H1 (cell line): ENCODE data around the gene PCDHA1. TPM values are rescaled to one million over a fixed set of nuclear protein-coding genes. Genes with fewer than 3 reads are reported as not detected.

Experiments
- CTCF ChIA-PET: fragments of 300-600 bp; sonication (Branson Sonifier 250); formaldehyde crosslinking; loops from one replicate; lab custom pipeline; 2021; ENCODE audit not compliant: partially characterized antibody; lab: Charles Lee
- POLR2A ChIA-PET: fragments of 300-600 bp; sonication (Branson Sonifier 250); formaldehyde crosslinking; loops from one replicate; lab custom pipeline; 2021; ENCODE audit warnings: inconsistent platforms; ENCODE audit not compliant: partially characterized antibody; lab: Charles Lee
- DNase-seq, 2 experiments: peaks; one replicate each; pipeline versions ENCODE4 v3.0.0 to v3.0.0-alpha.2; 2010 to 2022; ENCODE audit warnings: low spot score in 2 of 2, low read depth in 1 of 2, mixed read lengths in 1 of 2
- FAIRE-seq: peaks from 2 replicates; lab custom pipeline; 2011; peaks lifted over from hg19 to GRCh38; lab: Jason Lieb, UNC
- H2AFZ ChIP-seq: 2 replicates; pipeline ENCODE4 v1.8.1; 2012; ENCODE audit warnings: low read length, inconsistent platforms
- H2AK5ac ChIP-seq: 2 replicates; pipeline ENCODE4 v1.6.1; 2013; ENCODE audit warnings: low read depth, low read length
- H2BK120ac ChIP-seq: replicated peaks from 2 replicates; pipeline ENCODE3; 2013; ENCODE audit warnings: low read depth, low read length, inconsistent platforms
- H2BK12ac ChIP-seq: 2 replicates; pipeline ENCODE4 v1.6.1; 2013; ENCODE audit warnings: low read depth, low read length
- H2BK15ac ChIP-seq: 2 replicates; pipeline ENCODE4 v1.6.1; 2013; ENCODE audit warnings: low read length
- H2BK20ac ChIP-seq: 2 replicates; pipeline ENCODE4 v1.6.1; 2013; ENCODE audit warnings: low read length
- H2BK5ac ChIP-seq: 2 replicates; pipeline ENCODE4 v1.6.1; 2013; ENCODE audit warnings: low read depth, low read length
- H3K14ac ChIP-seq: 2 replicates; pipeline ENCODE4 v1.6.1; 2013; ENCODE audit warnings: inconsistent platforms; ENCODE audit not compliant: insufficient read length
- H3K18ac ChIP-seq: 2 replicates; pipeline ENCODE4 v1.6.1; 2013; ENCODE audit warnings: low read length; ENCODE audit errors: extremely low read depth
- H3K23ac ChIP-seq: 2 replicates; pipeline ENCODE4 v1.6.1; 2013; ENCODE audit warnings: inconsistent platforms; ENCODE audit not compliant: insufficient read length
- H3K23me2 ChIP-seq: 2 replicates; pipeline ENCODE4 v1.6.1; 2013; ENCODE audit warnings: low read depth, low read length
- H3K27ac ChIP-seq: 2 replicates; pipeline ENCODE4 v1.6.1; 2011; ENCODE audit warnings: low read depth, low read length, inconsistent platforms
- H3K27me3 ChIP-seq, 4 experiments: replicated peaks in 1 of 4; 1 replicate in 1 of 4; 2 replicates in 3 of 4; pipeline versions ENCODE4 v1.6.1 to v1.8.1; 2011 to 2013; ENCODE audit warnings: low read length in 3 of 4, mild to moderate bottlenecking in 3 of 4, inconsistent platforms in 2 of 4, mixed read lengths in 2 of 4, moderate library complexity in 1 of 4; ENCODE audit not compliant: control insufficient read depth in 3 of 4, insufficient read depth in 3 of 4; ENCODE audit errors: extremely low read depth in 1 of 4
- H3K36me3 ChIP-seq, 4 experiments: 2 replicates each; pipeline versions ENCODE4 v1.6.1 to v1.8.1; 2011 to 2013; ENCODE audit warnings: mild to moderate bottlenecking in 4 of 4, low read length in 3 of 4, moderate library complexity in 2 of 4, control low read depth in 1 of 4, inconsistent platforms in 1 of 4; ENCODE audit not compliant: insufficient read depth in 4 of 4, control insufficient read depth in 2 of 4
- H3K4ac ChIP-seq: replicated peaks from 2 replicates; pipeline ENCODE3; 2013; ENCODE audit warnings: low read length, low read depth, mixed read lengths, inconsistent platforms; ENCODE audit not compliant: insufficient read length
- H3K4me1 ChIP-seq, 4 experiments: replicated peaks in 1 of 4; 1 replicate in 1 of 4; 2 replicates in 3 of 4; pipeline versions ENCODE4 v1.6.1 to v1.8.1; 2011 to 2013; ENCODE audit warnings: low read length in 3 of 4, inconsistent platforms in 2 of 4, mixed read lengths in 1 of 4; ENCODE audit not compliant: insufficient read depth in 4 of 4, control insufficient read depth in 3 of 4
- H3K4me2 ChIP-seq, 2 experiments: 2 replicates each; pipeline versions ENCODE4 v1.6.1 to v1.8.1; 2011 to 2013; ENCODE audit warnings: low read depth in 2 of 2, low read length in 2 of 2, control low read depth in 1 of 2, inconsistent platforms in 1 of 2, mild to moderate bottlenecking in 1 of 2; ENCODE audit not compliant: insufficient read depth in 1 of 2
- H3K4me3 ChIP-seq, 4 experiments: fragments of 200-600, 300-600 bp in 1 of 4; sonication (generic), shearing (Covaris generic), sonication (Bioruptor Twin) in 1 of 4; 2 replicates each; pipeline versions ENCODE4 v1.5.1 to v1.8.1; 2011 to 2016; ENCODE audit warnings: low read length in 4 of 4, low read depth in 3 of 4, control low read depth in 2 of 4, inconsistent platforms in 2 of 4, mild to moderate bottlenecking in 2 of 4, mixed read lengths in 1 of 4, moderate library complexity in 1 of 4; ENCODE audit not compliant: insufficient read depth in 2 of 4; ENCODE audit errors: extremely low read depth in 1 of 4
- H3K56ac ChIP-seq: replicated peaks from 2 replicates; pipeline ENCODE3; 2013; ENCODE audit warnings: low read depth, mild to moderate bottlenecking, mixed read lengths, low read length, inconsistent platforms; ENCODE audit not compliant: insufficient read length
- H3K79me1 ChIP-seq: 2 replicates; pipeline ENCODE4 v1.6.1; 2013; ENCODE audit warnings: low read depth, low read length, control low read depth
- H3K79me2 ChIP-seq, 2 experiments: 2 replicates each; pipeline versions ENCODE4 v1.6.1 to v1.8.1; 2012 to 2013; ENCODE audit warnings: low read length in 2 of 2, mild to moderate bottlenecking in 2 of 2, inconsistent platforms in 1 of 2; ENCODE audit not compliant: insufficient read depth in 2 of 2, control insufficient read depth in 1 of 2
- H3K9ac ChIP-seq, 4 experiments: replicated peaks in 1 of 4; 1 replicate in 1 of 4; 2 replicates in 3 of 4; pipeline versions ENCODE4 v1.6.1 to v1.8.1; 2011 to 2013; ENCODE audit warnings: low read depth in 3 of 4, low read length in 3 of 4, control low read depth in 2 of 4, mild to moderate bottlenecking in 2 of 4, moderate library complexity in 2 of 4, inconsistent platforms in 1 of 4; ENCODE audit errors: extremely low read depth in 1 of 4
- H3K9me3 ChIP-seq, 2 experiments: 2 replicates each; pipeline versions ENCODE4 v1.6.1 to v1.8.1; 2012 to 2013; ENCODE audit warnings: mild to moderate bottlenecking in 2 of 2, moderate library complexity in 2 of 2, control low read depth in 1 of 2, inconsistent platforms in 1 of 2, low read depth in 1 of 2, low read length in 1 of 2, mixed read lengths in 1 of 2; ENCODE audit not compliant: insufficient read depth in 2 of 2
- H4K20me1 ChIP-seq, 2 experiments: replicated peaks in 1 of 2; 2 replicates each; pipeline versions ENCODE3 to v1.8.1; 2011 to 2013; ENCODE audit warnings: inconsistent platforms in 2 of 2, low read length in 2 of 2, mild to moderate bottlenecking in 1 of 2; ENCODE audit not compliant: insufficient read depth in 2 of 2, control insufficient read depth in 1 of 2
- H4K5ac ChIP-seq: 2 replicates; pipeline ENCODE4 v1.6.1; 2013; ENCODE audit warnings: low read length, low read depth, mixed read lengths, inconsistent platforms; ENCODE audit not compliant: insufficient read length
- H4K8ac ChIP-seq: 2 replicates; pipeline ENCODE4 v1.8.0; 2013; ENCODE audit warnings: mild to moderate bottlenecking, moderate library complexity, low read length, inconsistent platforms; ENCODE audit not compliant: insufficient read depth; ENCODE audit errors: extremely low read depth
- H4K91ac ChIP-seq: replicated peaks from 2 replicates; pipeline ENCODE3; 2013; ENCODE audit warnings: low read length, mixed read lengths, inconsistent platforms; ENCODE audit not compliant: insufficient read length
- JUND ChIP-seq: IDR thresholded peaks from 2 replicates; pipeline ENCODE4 v1.6.1; 2011; ENCODE audit warnings: mild to moderate bottlenecking, improper control_type of control experiment, low read length
- POLR2A ChIP-seq, 2 experiments: IDR thresholded peaks; 1 replicate in 1 of 2; 2 replicates in 1 of 2; pipeline ENCODE4 v1.6.1; 2011; ENCODE audit warnings: low read depth in 2 of 2, low read length in 2 of 2, mild to moderate bottlenecking in 2 of 2; ENCODE audit errors: control extremely low read depth in 1 of 2
- POU5F1 ChIP-seq: IDR thresholded peaks from 2 replicates; pipeline ENCODE4 v1.6.1; 2011; ENCODE audit warnings: low read depth, mild to moderate bottlenecking, low read length, moderate library complexity
- RAD21 ChIP-seq, 2 experiments: IDR thresholded peaks in 1 of 2; conservative IDR thresholded peaks in 1 of 2; 2 replicates each; pipeline ENCODE4 v1.6.1; 2011; ENCODE audit warnings: low read depth in 2 of 2, low read length in 2 of 2, improper control_type of control experiment in 1 of 2, inconsistent platforms in 1 of 2, mild to moderate bottlenecking in 1 of 2, moderate library complexity in 1 of 2
- SIX5 ChIP-seq: IDR thresholded peaks from 2 replicates; pipeline ENCODE4 v1.6.1; 2011; ENCODE audit warnings: mild to moderate bottlenecking, low read depth, low read length
- TAF1 ChIP-seq: IDR thresholded peaks from 2 replicates; pipeline ENCODE4 v1.6.1; 2011; ENCODE audit warnings: mild to moderate bottlenecking, low read depth, low read length
- WGBS, 2 experiments: shearing (Covaris generic) in 1 of 2; methylation state at CpG; one replicate each; pipeline versions ENCODE4 v1.1.6 to v1.1.7; 2013 to 2015; ENCODE audit warnings: low lambda C conversion rate in 2 of 2, mixed read lengths in 2 of 2, inconsistent platforms in 1 of 2, low coverage in 1 of 2, missing lambda C conversion rate in 1 of 2; ENCODE audit not compliant: insufficient replicate concordance in 2 of 2, insufficient coverage in 1 of 2, insufficient read length in 1 of 2; ENCODE audit errors: extremely low coverage in 1 of 2, missing lambda C conversion rate in 1 of 2; 5-methylcytosine and 5-hydroxymethylcytosine counted together
- long read RNA-seq, 2 experiments: library from RNA in 1 of 2; library from capped mRNA in 1 of 2; stranded (forward); transcript quantifications; one replicate each; pipeline ENCODE4 v2.0.0, GENCODE V29; 2021; ENCODE audit warnings: inconsistent platforms in 1 of 2
- polyA minus RNA-seq, 3 experiments: library from RNA; depleted of rRNA, polyadenylated mRNA; stranded (reverse); fragments of >200 nt; gene quantifications; 1 replicate in 2 of 3; 2 replicates in 1 of 3; pipeline ENCODE4 v1.2.3, GENCODE V29; 2011
- polyA plus RNA-seq, 7 experiments: library from polyadenylated mRNA; depleted of rRNA in 3 of 7; stranded (reverse) in 5 of 7; unstranded in 2 of 7; fragments of >200 nt in 5 of 7; fragments of 200-250 nt in 2 of 7; gene quantifications; 1 replicate in 5 of 7; 2 replicates in 1 of 7; 4 replicates in 1 of 7; pipeline versions ENCODE4 v1.2.1 to v1.2.3, GENCODE V29; 2011 to 2013; ENCODE audit warnings: missing spikeins in 2 of 7, mixed read lengths in 2 of 7
- total RNA-seq: library from RNA; stranded (reverse); fragmentation: NEBNext Ultra II Directional; extraction: Animal tissue kit (Norgen Biotek cat#: 25700); gene quantifications from 2 replicates; pipeline ENCODE4 v1.2.1, GENCODE V29; 2021
- TF ChIP-seq, protein P1 (sequence below), 3 experiments: IDR thresholded peaks; 1 replicate in 2 of 3; 2 replicates in 1 of 3; pipeline versions ENCODE4 v1.5.1 to v1.6.1; 2011; ENCODE audit warnings: low read length in 3 of 3, mild to moderate bottlenecking in 3 of 3, inconsistent platforms in 2 of 3, low read depth in 1 of 3, moderate library complexity in 1 of 3; ENCODE audit not compliant: insufficient read depth in 1 of 3; ENCODE audit errors: control extremely low read depth in 1 of 3

The PCDHA1 gene
- 0.50 and 0.52 TPM in 2 replicates for total RNA-seq
- 0.23 and 0.52 TPM in 2 replicates for polyA plus RNA-seq (2011; rRNA removed)
- polyA plus RNA-seq (2011; cell fraction: cytosol; rRNA removed): 0.54 TPM
- 0.80 TPM for polyA plus RNA-seq (2011; cell fraction: nucleus; rRNA removed)
- polyA plus RNA-seq (2012, experiment 1 of 2): 0.29 to 0.62 TPM (median 0.52 TPM) in 4 replicates
- 0.12 TPM for polyA plus RNA-seq (2012, experiment 2 of 2)
- 2.6 TPM for polyA plus RNA-seq (2013, experiment 1 of 2)
- polyA plus RNA-seq (2013, experiment 2 of 2): 2.3 TPM
- 0.34 and 0.54 TPM in 2 replicates for polyA minus RNA-seq (2011; rRNA and poly(A)+ RNA removed)
- polyA minus RNA-seq (2011; cell fraction: cytosol; rRNA and poly(A)+ RNA removed): 1.0 TPM
- polyA minus RNA-seq (2011; cell fraction: nucleus; rRNA and poly(A)+ RNA removed): 1.4 TPM
- long read RNA-seq, experiment 1, partial matches to known transcripts: 0 of 1 reads
- long read RNA-seq, experiment 1, other reads (novel, unspliced or antisense): 1 of 1 reads
- long read RNA-seq, experiment 2: 0 reads

DNA sequence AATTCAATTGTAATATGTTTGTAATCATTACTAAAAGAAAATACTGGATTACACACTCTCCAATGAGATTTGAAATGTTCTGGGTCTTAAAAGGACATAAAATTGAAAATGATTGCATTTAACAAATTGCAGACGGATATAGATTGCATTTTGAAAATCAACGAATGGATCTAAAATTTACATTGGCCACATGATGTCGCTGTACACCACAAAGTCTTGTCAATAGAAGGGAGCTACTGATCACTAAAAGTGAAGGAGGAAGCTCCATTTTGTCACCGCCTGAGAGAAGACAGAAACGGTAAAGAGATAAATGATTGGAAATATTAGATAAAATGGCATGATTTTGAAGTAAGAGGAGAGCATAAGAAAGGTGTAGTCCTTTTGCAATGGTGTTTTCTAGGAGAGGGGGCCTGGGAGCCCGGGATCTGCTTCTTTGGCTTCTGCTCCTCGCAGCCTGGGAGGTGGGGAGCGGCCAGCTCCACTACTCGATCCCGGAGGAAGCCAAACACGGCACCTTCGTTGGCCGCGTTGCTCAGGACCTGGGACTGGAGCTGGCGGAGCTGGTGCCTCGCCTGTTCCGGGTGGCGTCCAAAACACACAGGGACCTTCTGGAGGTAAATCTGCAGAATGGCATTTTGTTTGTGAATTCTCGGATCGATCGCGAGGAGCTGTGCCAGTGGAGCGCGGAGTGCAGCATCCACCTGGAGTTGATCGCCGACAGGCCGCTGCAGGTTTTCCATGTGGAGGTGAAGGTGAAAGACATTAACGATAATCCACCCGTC, at the start of gene PCDHA1:
PCDHA1 (plus strand) TSS at position 236 of the 782 bp plus-strand sequence.
- Histone ChIP-seq H2BK20ac (no peak within 1 kb of the TSS), H2AK5ac (no peak within 1 kb of the TSS)
- TF ChIP-seq SIX5 (no peak), JUND (no peak), POLR2A (IDR thresholded peaks at IDR 0.05; ENCODE audit: control extremely low read depth in 1 of 2, low read depth in 2 of 2, low read length in 2 of 2) (no peak), TAF1 (no peak), POU5F1 (no peak), RAD21 (IDR thresholded peaks at IDR 0.05 in 1 of 2, conservative IDR thresholded peaks at IDR 0.05 in 1 of 2; ENCODE audit: low read depth in 2 of 2, low read length in 2 of 2) (peak; percentile 47 to 59)
- TF ChIP-seq, protein P1, sequence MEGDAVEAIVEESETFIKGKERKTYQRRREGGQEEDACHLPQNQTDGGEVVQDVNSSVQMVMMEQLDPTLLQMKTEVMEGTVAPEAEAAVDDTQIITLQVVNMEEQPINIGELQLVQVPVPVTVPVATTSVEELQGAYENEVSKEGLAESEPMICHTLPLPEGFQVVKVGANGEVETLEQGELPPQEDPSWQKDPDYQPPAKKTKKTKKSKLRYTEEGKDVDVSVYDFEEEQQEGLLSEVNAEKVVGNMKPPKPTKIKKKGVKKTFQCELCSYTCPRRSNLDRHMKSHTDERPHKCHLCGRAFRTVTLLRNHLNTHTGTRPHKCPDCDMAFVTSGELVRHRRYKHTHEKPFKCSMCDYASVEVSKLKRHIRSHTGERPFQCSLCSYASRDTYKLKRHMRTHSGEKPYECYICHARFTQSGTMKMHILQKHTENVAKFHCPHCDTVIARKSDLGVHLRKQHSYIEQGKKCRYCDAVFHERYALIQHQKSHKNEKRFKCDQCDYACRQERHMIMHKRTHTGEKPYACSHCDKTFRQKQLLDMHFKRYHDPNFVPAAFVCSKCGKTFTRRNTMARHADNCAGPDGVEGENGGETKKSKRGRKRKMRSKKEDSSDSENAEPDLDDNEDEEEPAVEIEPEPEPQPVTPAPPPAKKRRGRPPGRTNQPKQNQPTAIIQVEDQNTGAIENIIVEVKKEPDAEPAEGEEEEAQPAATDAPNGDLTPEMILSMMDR (IDR thresholded peaks at IDR 0.05; ENCODE audit: control extremely low read depth in 1 of 3, insufficient read depth in 1 of 3, low read depth in 1 of 3, low read length in 3 of 3): peak in 2 of 3 experiments; percentile 35 to 37; a peak in 2 of 4 replicates
- TF ChIP-seq, all 59 proteins: peak for 2
- CTCF ChIA-PET: interaction anchor here (0.5 to 4.7 kb wide), 23 partner anchors 8 to 651 kb away, joined by 3 to 46 read pairs (median 4); partner anchors contain the start of genes PCDHA10, PCDHA11, PCDHA2 and PCDHA4
- H4K91ac ChIP-seq: no peak within 1 kb of the TSS
- H2BK5ac ChIP-seq: no peak within 1 kb of the TSS
- peaks cover 0 to 3% (median 0%) of the 10 kb centered on the region in 4 experiments; a peak in 1 of 8 replicates for H3K36me3 ChIP-seq
- H3K9me3 ChIP-seq: peaks cover 36 to 47% of the 10 kb centered on the region in 2 experiments
- H3K14ac ChIP-seq: no peak within 1 kb of the TSS
- H4K8ac ChIP-seq: no peak within 1 kb of the TSS
- no peaks in the 10 kb centered on the region for H3K79me1 ChIP-seq
- no peak within 1 kb of the TSS for H3K4ac ChIP-seq
- no peak within 1 kb of the TSS for H3K4me2 ChIP-seq
- no peak within 1 kb of the TSS for H2BK15ac ChIP-seq
- no peak within 1 kb of the TSS for H2BK120ac ChIP-seq
- H3K23ac ChIP-seq: no peak within 1 kb of the TSS
- no peaks in the 10 kb centered on the region for H3K23me2 ChIP-seq
- H3K4me3 ChIP-seq: no peak within 1 kb of the TSS
- H2BK12ac ChIP-seq: no peak within 1 kb of the TSS
- H3K27me3 ChIP-seq: no peaks in the 10 kb centered on the region
- peak; percentile 74 for FAIRE-seq
- no peak within 1 kb of the TSS for H3K56ac ChIP-seq
- no peaks in the 10 kb centered on the region for H4K20me1 ChIP-seq
- H3K18ac ChIP-seq: no peak within 1 kb of the TSS
- no peaks in the 10 kb centered on the region for H3K79me2 ChIP-seq
- H4K5ac ChIP-seq: no peak within 1 kb of the TSS
- no peaks in the 10 kb centered on the region for H3K4me1 ChIP-seq
- no peak for DNase-seq
- POLR2A ChIA-PET: interaction anchor here (0.6 to 1.9 kb wide), 6 partner anchors 10 to 836 kb away, joined by 3 to 5 read pairs (median 4); partner anchors contain the start of genes PCDHA4 and PCDHA6
- peak within 1 kb of the TSS; percentile 63; the same call in 1 of the 2 replicates for H2AFZ ChIP-seq
- 91% methylated on average over 29 of the region's 29 CpGs; no CpG with 5 or more reads in 1 of the 2 experiments for WGBS, 2 experiments
- no peak within 1 kb of the TSS for H3K27ac ChIP-seq
- no peak within 1 kb of the TSS for H3K9ac ChIP-seq
